ENCODE results near the gene CYP1A2. TPM values are rescaled to one million over a fixed set of nuclear protein-coding genes. Genes with fewer than 3 reads are reported as not detected.

The CYP1A2 gene
- total RNA-seq, 1 experiment from 2014 or later, result not detected

DNA sequence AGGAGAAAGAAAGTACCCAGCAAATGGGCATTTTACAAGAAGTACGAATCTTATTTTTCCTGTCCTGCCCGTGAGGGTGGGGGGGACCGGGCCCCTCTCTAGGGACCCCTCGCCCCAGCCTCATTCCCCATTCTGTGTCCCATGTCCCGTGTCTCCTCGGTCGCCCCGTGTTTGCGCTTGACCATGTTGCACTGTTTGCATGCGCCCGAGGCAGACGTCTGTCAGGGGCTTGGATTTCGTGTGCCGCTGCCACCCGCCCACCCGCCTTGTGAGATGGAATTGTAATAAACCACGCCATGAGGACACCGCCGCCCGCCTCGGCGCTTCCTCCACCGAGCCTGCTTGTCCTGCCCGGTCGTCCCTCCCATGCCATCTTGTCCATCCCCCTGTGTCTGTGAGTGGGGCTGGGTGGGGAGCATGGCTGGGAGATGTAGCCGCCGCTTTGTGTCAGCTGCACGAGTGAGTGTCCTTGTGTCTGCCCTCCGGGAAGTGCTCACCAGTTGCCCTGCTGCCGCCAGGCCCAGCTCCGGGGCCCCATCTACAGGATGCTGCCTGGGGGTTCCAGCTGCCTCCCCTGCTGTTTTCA lies 54.3 kb downstream of the CYP1A2 start:
- DNase-seq (ENCODE audit: low read depth), result no peak

DNA sequence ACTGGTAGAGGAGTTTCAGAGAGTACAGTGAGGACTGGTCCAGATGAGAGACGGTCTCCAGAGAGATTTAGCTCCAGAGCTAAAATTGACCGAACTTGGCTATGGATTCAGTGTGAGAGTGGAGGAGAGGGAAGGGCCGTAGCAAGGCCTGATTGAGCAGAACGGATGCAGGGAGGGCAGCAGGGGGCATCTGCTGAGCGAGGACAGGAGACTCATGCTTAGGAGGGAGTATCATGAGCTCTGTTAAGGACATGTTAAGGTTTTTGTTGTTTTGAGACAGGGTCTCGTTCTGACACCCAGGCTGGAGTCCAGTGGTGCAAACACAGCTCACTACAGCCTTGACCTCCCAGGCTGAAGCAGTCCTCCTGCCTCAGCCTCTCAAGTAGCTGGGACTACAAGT lies 56.3 kb downstream of the CYP1A2 start:
- no peak for DNase-seq (ENCODE audit: low read depth)

Other genes with a start within 250 kb of the CYP1A2 start
- 0.72 and 1.2 TPM in 2 replicates for gene ARID3B, start 207.6 kb upstream of the CYP1A2 start, total RNA-seq (2014; rRNA removed; shearing (Covaris generic))
- 55.5 and 65.5 TPM in 2 replicates for gene CLK3, start 133.0 kb upstream of the CYP1A2 start, total RNA-seq (2014; rRNA removed; shearing (Covaris generic))
- gene EDC3, start 52.8 kb upstream of the CYP1A2 start, total RNA-seq (2014; rRNA removed; shearing (Covaris generic)), result 7.4 and 10.6 TPM in 2 replicates
- 1.3 and 1.4 TPM in 2 replicates for gene CYP1A1, start 23.3 kb upstream of the CYP1A2 start, total RNA-seq (2014; rRNA removed; shearing (Covaris generic))
- gene CSK, start 33.2 kb downstream of the CYP1A2 start, total RNA-seq (2014; rRNA removed; shearing (Covaris generic)), result 21.4 and 24.6 TPM in 2 replicates
- not detected in 2 replicates for gene LMAN1L, start 64.0 kb downstream of the CYP1A2 start, total RNA-seq (2014; rRNA removed; shearing (Covaris generic))
- gene CPLX3, start 77.8 kb downstream of the CYP1A2 start, total RNA-seq (2014; rRNA removed; shearing (Covaris generic)), result not detected in 2 replicates
- gene ULK3, start 94.3 kb downstream of the CYP1A2 start, total RNA-seq (2014; rRNA removed; shearing (Covaris generic)), result 14.3 and 15.1 TPM in 2 replicates
- gene SCAMP2, start 124.5 kb downstream of the CYP1A2 start, total RNA-seq (2014; rRNA removed; shearing (Covaris generic)), result 27.8 and 31.4 TPM in 2 replicates
- 142 and 162 TPM in 2 replicates for gene MPI, start 141.2 kb downstream of the CYP1A2 start, total RNA-seq (2014; rRNA removed; shearing (Covaris generic))
- 38.9 and 41.2 TPM in 2 replicates for gene FAM219B, start 158.0 kb downstream of the CYP1A2 start, total RNA-seq (2014; rRNA removed; shearing (Covaris generic))
- 133 and 184 TPM in 2 replicates for gene COX5A, start 189.2 kb downstream of the CYP1A2 start, total RNA-seq (2014; rRNA removed; shearing (Covaris generic))
- 9.7 and 14.9 TPM in 2 replicates for gene RPP25, start 207.9 kb downstream of the CYP1A2 start, total RNA-seq (2014; rRNA removed; shearing (Covaris generic))
- gene SCAMP5, start 246.7 kb downstream of the CYP1A2 start, total RNA-seq (2014; rRNA removed; shearing (Covaris generic)), result 4.0 and 4.4 TPM in 2 replicates

Data from RPMI7951 (cell line).